HUES6 (cell line): ENCODE results near the gene ELF1.
"Not testable (repeated sequence)": the region's sequence is repeated elsewhere in the genome, so short reads cannot be mapped to it uniquely, and the experiment has no call there.

ENCODE experiments used
- H3K27ac ChIP-seq: 2 replicates; pipeline ENCODE4 v1.7.0; 2013; ENCODE audit warnings: low read depth, mild to moderate bottlenecking, low read length, inconsistent platforms
- H3K27me3 ChIP-seq: 2 replicates; pipeline ENCODE4 v1.6.1; 2013; ENCODE audit warnings: low read length; ENCODE audit not compliant: control insufficient read depth, insufficient read depth
- H3K36me3 ChIP-seq: 2 replicates; pipeline ENCODE4 v1.6.1; 2013; ENCODE audit warnings: low read length; ENCODE audit not compliant: control insufficient read depth, insufficient read depth
- H3K4me1 ChIP-seq: 2 replicates; pipeline ENCODE4 v1.6.1; 2013; ENCODE audit warnings: low read length; ENCODE audit not compliant: control insufficient read depth, insufficient read depth
- H3K4me3 ChIP-seq: 2 replicates; pipeline ENCODE4 v1.5.1; 2013; ENCODE audit warnings: low read depth, low read length
- H3K9ac ChIP-seq: one replicate; pipeline ENCODE4 v1.6.1; 2013; ENCODE audit warnings: mild to moderate bottlenecking, low read length
- H3K9me3 ChIP-seq: 2 replicates; pipeline ENCODE4 v1.6.1; 2013; ENCODE audit warnings: low read depth, low read length; ENCODE audit not compliant: control insufficient read depth, insufficient read depth

Gene ELF1

DNA sequence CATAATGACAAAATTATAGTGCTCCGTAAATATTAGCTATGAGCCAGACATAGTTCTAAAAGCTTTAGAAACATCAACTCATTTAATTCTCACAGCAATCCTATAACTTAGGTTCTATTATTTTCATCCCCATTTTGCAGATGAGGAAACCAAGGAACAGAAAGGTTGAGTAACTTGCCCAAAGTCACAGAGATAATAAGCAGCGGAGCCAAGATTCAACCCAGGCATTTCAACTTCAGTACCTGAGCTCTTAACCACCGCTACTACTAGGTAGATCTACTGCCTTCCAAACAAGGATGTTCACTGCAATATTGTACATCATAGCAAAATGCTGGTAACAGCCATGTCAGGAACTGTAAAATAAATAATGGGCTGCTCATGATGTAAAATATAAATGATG lies 39.9 kb downstream of the ELF1 start:
- Histone ChIP-seq H3K9ac (no peak overlapping the region), H3K4me1 (peaks cover 12% of the 10 kb centered on the region), H3K36me3 (no peaks in the 10 kb centered on the region), H3K27me3 (no peaks in the 10 kb centered on the region), H3K4me3 (no peak overlapping the region), H3K27ac (no peak overlapping the region), H3K9me3 (no peaks in the 10 kb centered on the region)

DNA sequence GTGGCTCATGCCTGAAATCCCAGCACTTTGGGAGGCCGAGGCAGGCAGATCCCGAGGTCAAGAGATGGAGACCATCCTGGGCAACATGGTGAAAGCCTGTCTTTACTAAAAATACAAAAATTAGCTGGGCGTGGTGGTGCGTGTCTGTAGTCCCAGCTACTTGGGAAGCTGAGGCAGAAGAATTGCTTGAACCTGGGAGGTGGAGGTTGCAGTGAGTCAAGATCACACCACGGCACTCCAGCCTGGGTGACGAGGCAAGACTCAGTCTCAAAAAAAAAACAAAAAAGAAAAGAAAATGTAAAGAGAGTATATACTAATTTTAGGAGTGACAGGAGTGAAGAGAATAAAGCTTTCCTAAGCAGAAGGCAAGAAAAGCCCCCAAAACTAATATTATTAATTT lies 41.0 kb downstream of the ELF1 start:
- H3K4me1 ChIP-seq, H3K27ac ChIP-seq, H3K4me3 ChIP-seq, H3K9ac ChIP-seq, H3K36me3 ChIP-seq, H3K9me3 ChIP-seq, H3K27me3 ChIP-seq: not testable (repeated sequence)

- H3K27ac ChIP-seq, result no peak overlapping the region
- peaks cover 3% of the 10 kb centered on the region; the same call in 1 of the 2 replicates for H3K4me1 ChIP-seq
- no peaks in the 10 kb centered on the region for H3K27me3 ChIP-seq
- H3K9ac ChIP-seq, result no peak overlapping the region
- no peaks in the 10 kb centered on the region for H3K36me3 ChIP-seq
- H3K4me3 ChIP-seq, result no peak overlapping the region
- H3K9me3 ChIP-seq, result no peaks in the 10 kb centered on the region
Observed at GRCh38 chr13:40975441-40975840, 43.7 kb downstream of the ELF1 start.

DNA sequence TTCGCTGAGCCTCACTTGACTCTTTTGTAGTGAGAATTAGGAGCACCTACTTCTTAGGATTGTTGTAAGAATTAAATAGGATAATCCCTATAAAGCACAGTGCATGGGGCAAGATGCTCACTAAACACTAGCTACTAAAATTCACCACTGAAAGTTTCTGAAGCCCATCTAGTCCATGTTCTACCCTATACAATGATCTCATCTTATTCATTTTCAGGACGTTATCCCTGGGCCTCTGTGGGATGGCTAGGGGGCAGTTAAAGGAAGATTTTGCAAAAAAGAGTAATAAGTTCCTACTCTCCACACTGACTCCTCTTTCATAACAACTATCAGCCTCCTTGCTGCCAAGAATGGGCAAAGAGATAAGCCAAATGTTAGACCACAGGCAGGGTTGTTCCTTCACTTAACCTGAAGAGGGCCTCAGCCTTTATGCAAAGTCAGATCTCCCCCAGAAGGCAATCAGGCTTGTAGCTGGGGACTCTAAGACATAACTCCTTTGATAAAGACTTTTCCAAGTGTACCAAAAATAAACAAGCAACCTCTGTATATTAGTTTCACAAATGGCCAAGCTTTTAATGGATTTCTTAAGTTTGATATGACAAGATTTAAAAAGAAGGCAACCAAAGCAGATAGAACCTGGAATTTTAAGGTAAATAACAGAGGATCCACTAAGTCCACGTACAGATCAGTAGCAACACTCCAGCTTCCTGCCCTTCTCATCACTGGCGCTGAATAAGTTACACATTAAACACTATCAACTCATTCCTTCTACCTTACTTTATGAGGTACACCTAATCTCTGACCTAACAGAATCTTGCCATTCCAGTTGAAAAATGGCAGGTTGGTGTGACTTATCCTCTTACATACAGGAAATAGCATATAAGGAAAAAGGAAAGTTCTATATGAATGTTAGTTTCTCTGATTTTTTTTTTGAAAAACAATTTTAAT lies 44.4 kb downstream of the ELF1 start:
- H3K9me3 ChIP-seq, result no peaks in the 10 kb centered on the region
- H3K27ac ChIP-seq, result no peak overlapping the region
- no peaks in the 10 kb centered on the region for H3K27me3 ChIP-seq
- no peak overlapping the region for H3K4me3 ChIP-seq
- H3K36me3 ChIP-seq, result no peaks in the 10 kb centered on the region
- H3K9ac ChIP-seq, result no peak overlapping the region
- H3K4me1 ChIP-seq, result peaks cover 3% of the 10 kb centered on the region; the same call in 1 of the 2 replicates

DNA sequence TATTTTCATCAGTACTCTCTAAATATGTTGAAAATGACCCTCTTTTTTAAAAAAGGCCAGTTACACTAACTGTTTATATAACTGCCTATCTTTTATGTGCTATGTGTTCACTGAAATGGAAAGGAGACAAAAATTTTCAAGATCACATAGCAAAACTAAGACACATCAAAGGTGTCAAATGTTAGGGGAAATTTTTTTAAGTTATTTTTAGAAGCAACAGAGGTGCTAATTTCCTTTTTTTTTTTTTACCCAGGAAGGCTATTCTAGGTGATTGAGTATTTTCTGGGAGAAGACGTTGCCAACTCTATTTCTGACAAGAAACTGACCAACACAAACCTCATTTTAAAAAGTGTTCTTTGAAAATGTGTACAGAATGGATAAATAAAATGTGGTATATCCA lies 45.7 kb downstream of the ELF1 start:
- H3K27ac ChIP-seq, result no peak overlapping the region
- H3K9me3 ChIP-seq, result no peaks in the 10 kb centered on the region
- no peaks in the 10 kb centered on the region for H3K36me3 ChIP-seq
- no peaks in the 10 kb centered on the region for H3K27me3 ChIP-seq
- peaks cover 3% of the 10 kb centered on the region; the same call in 1 of the 2 replicates for H3K4me1 ChIP-seq
- H3K4me3 ChIP-seq, result no peak overlapping the region
- H3K9ac ChIP-seq, result no peak overlapping the region

- H3K27ac ChIP-seq, result no peak overlapping the region
- no peak overlapping the region for H3K4me3 ChIP-seq
- H3K27me3 ChIP-seq, result no peaks in the 10 kb centered on the region
- no peaks in the 10 kb centered on the region for H3K36me3 ChIP-seq
- H3K9ac ChIP-seq, result no peak overlapping the region
- H3K4me1 ChIP-seq, result peaks cover 3% of the 10 kb centered on the region; the same call in 1 of the 2 replicates
- H3K9me3 ChIP-seq, result no peaks in the 10 kb centered on the region
Observed at GRCh38 chr13:40971321-40971720, 47.8 kb downstream of the ELF1 start.

DNA sequence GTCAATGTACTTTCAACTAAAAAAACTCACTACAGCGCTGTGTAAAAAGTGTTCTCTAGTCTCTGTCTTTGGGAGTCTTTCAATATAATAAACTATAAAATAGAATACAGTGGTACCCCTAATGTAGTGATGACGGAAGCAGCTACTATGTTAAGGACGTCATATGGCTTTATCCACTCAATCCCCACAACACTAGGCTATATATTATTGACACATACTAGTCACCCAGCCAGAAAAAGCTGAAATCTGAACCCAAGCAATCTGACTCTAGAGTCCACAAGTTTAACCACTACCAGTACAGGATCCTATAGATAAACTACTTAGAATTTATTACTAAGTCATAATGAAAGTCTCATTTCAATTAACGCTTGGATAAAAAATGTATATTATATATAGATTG lies 48.3 kb downstream of the ELF1 start:
- H3K27ac ChIP-seq, result no peak overlapping the region
- H3K27me3 ChIP-seq, result no peaks in the 10 kb centered on the region
- no peak overlapping the region for H3K9ac ChIP-seq
- H3K4me3 ChIP-seq, result no peak overlapping the region
- H3K36me3 ChIP-seq, result no peaks in the 10 kb centered on the region
- peaks cover 3% of the 10 kb centered on the region; the same call in 1 of the 2 replicates for H3K4me1 ChIP-seq
- H3K9me3 ChIP-seq, result no peaks in the 10 kb centered on the region

DNA sequence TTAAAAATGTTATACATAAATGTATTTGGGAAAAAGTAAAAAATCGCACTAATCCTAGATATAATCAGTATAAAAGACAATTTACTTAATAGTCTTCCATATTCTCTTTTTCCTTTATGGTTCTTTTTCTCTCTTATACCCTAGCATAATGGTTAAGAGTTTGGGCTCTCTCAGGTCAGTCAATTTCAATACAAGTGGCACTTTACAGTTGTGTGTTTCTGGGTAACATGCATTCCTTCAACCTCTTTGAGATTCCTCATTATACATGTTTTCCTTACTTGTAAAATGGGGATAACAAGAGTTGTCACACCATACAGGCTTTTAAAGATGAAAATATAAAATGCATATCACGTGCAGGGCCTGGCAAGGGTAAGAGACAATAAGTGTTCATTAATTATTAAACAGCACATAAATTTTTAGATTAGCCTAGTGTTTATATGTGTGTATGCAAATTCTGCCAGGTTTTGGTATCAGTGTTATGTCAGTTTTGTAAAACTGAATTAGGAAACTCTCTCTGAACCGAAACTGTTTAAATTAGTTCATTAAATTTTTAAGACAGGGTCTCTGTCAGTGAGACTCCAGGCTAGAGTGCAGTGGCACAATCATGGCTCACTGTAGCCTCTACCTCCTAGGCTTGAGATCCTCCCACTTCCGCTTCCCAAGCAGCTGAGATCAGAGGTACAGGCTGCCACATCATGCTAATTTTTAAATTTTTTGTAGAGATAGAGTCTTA lies 49.8 kb downstream of the ELF1 start:
- H3K27ac ChIP-seq, result no peak overlapping the region
- H3K9ac ChIP-seq, result no peak overlapping the region
- H3K4me1 ChIP-seq, result 0 out of 2 replicates have a peak, but pooled peaks cover under 1% of the 10 kb centered on the region
- H3K27me3 ChIP-seq, result no peaks in the 10 kb centered on the region
- H3K36me3 ChIP-seq, result no peaks in the 10 kb centered on the region
- H3K4me3 ChIP-seq, result no peak overlapping the region
- no peaks in the 10 kb centered on the region for H3K9me3 ChIP-seq

DNA sequence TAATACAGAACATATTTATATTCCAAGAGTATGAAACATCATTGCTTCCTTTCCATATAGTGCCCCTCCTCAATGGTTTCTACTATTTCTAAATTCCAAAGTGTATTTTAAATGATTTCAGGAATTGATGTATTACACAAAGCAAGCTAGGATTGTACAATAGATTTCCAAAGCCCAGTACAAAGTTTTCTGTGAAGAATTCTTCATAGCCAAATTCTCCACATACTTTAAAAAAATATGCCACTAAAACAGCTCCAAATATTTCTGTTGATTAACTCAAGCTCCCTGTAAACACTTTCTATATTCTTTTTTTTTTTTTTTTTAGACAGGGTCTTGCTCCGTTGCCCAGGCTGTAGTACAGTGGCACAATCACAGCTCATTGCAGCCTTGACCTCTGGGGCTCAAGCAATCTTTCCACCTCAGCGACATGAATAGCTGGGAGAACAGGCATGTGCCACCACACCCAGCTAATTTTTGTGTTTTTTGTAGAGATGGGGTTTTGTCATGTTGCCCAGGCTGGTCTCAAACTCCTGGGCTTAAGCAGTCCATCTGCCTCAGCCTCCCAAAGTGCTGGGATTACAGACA lies 50.6 kb downstream of the ELF1 start:
- Histone ChIP-seq H3K27ac (no peak overlapping the region), H3K36me3 (no peaks in the 10 kb centered on the region)

GRCh38 chr13:40966298-40966697 lies 52.8 kb downstream of the ELF1 start:
- no peak overlapping the region for H3K27ac ChIP-seq
- H3K4me1 ChIP-seq, result no peaks in the 10 kb centered on the region
- no peaks in the 10 kb centered on the region for H3K27me3 ChIP-seq
- H3K4me3 ChIP-seq, result no peak overlapping the region
- no peaks in the 10 kb centered on the region for H3K36me3 ChIP-seq
- H3K9me3 ChIP-seq, result no peaks in the 10 kb centered on the region
- no peak overlapping the region for H3K9ac ChIP-seq

More for the DNA sequence above, 50.6 kb downstream of the ELF1 start:
- Histone ChIP-seq H3K4me3 (no peak overlapping the region), H3K9ac (no peak overlapping the region), H3K9me3 (no peaks in the 10 kb centered on the region), H3K27me3 (no peaks in the 10 kb centered on the region), H3K4me1 (no peaks in the 10 kb centered on the region)

DNA sequence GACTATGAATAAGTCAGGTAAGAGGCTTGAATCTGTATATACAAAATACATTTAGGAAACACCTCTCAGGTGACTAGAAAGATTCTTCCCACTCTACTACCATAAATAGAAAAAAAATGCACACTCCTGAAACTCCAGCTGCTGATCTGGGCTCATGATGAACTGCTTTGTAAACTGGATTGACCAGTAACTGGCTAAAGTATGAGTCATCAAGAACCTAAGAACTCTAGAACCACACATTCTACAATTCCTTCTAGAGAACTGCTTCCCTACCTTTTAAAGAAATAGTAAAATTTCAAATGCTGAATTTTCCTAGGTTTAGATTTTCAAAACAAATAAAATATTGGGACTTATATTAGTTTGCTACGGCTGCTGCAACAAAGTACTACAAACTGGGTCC lies 55.2 kb downstream of the ELF1 start:
- H3K9me3 ChIP-seq, result no peaks in the 10 kb centered on the region
- no peaks in the 10 kb centered on the region for H3K36me3 ChIP-seq
- no peak overlapping the region for H3K27ac ChIP-seq
- no peak overlapping the region for H3K9ac ChIP-seq
- H3K4me3 ChIP-seq, result no peak overlapping the region
- H3K4me1 ChIP-seq, result no peaks in the 10 kb centered on the region
- no peaks in the 10 kb centered on the region for H3K27me3 ChIP-seq
